HG03045 (cell line): ENCODE data around the gene CATSPERD.

ENCODE experiments used
- ATAC-seq: cut with Tn5 transposase; IDR thresholded peaks from one replicate; pipeline ENCODE4 v1.9.1; 2021; ENCODE audit warnings: mild to moderate bottlenecking, moderate library complexity; ENCODE audit not compliant: unreplicated experiment

Gene CATSPERD

GRCh38 chr19:5782945-5783919, 62.8 kb downstream of the CATSPERD start:
- ATAC-seq: no peak

- ATAC-seq: no peak
Observed at GRCh38 chr19:5784581-5785147, 64.2 kb downstream of the CATSPERD start, which contains the start of gene PRR22. PRR22 (minus strand) TSS chr19:5784746; CDS start chr19:5784660, 86 bp downstream.

- no peak for ATAC-seq
Observed at GRCh38 chr19:5785423-5785822, 65.0 kb downstream of the CATSPERD start.

- no peak for ATAC-seq
Observed at GRCh38 chr19:5786593-5787408, 66.4 kb downstream of the CATSPERD start.

GRCh38 chr19:5787409-5788182, 67.2 kb downstream of the CATSPERD start:
- no peak for ATAC-seq

- ATAC-seq: no peak
Observed at GRCh38 chr19:5788422-5788821, 68.0 kb downstream of the CATSPERD start.

GRCh38 chr19:5789351-5789761, 68.9 kb downstream of the CATSPERD start:
- no peak for ATAC-seq

GRCh38 chr19:5789886-5790558, 69.6 kb downstream of the CATSPERD start:
- ATAC-seq: no peak

GRCh38 chr19:5790559-5791520, 70.4 kb downstream of the CATSPERD start, which contains the start of gene DUS3L:
DUS3L (minus strand) TSS chr19:5791163; CDS start chr19:5791141, 22 bp downstream.
- peak; percentile 84 for ATAC-seq

- no peak for ATAC-seq
Observed at GRCh38 chr19:5792224-5792623, 71.8 kb downstream of the CATSPERD start.

- ATAC-seq: no peak
Observed at GRCh38 chr19:5793188-5793587, 72.8 kb downstream of the CATSPERD start.

- ATAC-seq: no peak
Observed at GRCh38 chr19:5795382-5795919, 75.0 kb downstream of the CATSPERD start.

- ATAC-seq: no peak
Observed at GRCh38 chr19:5798244-5798643, 77.8 kb downstream of the CATSPERD start.

- ATAC-seq: no peak
Observed at GRCh38 chr19:5799247-5800241, 79.1 kb downstream of the CATSPERD start.

- ATAC-seq: no peak
Observed at GRCh38 chr19:5800361-5801270, 80.2 kb downstream of the CATSPERD start.
